Breast epithelium (tissue), 4 donors: ENCODE data around the gene LDLRAD1. TPM values are rescaled to one million over a fixed set of nuclear protein-coding genes. Genes with fewer than 3 reads are reported as not detected.
"Not testable (repeated sequence)": the region's sequence is repeated elsewhere in the genome, so short reads cannot be mapped to it uniquely, and the experiment has no call there.

Experiments
- DNase-seq, 2 donors: peaks; one replicate each; pipeline ENCODE4 v3.0.0-alpha.2; 2019; ENCODE audit warnings: low spot score in 2 of 2
- H3K27ac ChIP-seq, 2 donors: fragments of 200-600 bp; sonication (generic) in 1 of 2; one replicate each; pipeline ENCODE4 v1.5.1; 2016 to 2019; ENCODE audit warnings: mild to moderate bottlenecking in 1 of 2
- H3K27me3 ChIP-seq, 2 donors: fragments of 200-600 bp; sonication (generic) in 1 of 2; one replicate each; pipeline versions ENCODE4 v1.5.1 to v1.6.0; 2017 to 2019; ENCODE audit warnings: control low read depth in 1 of 2, mild to moderate bottlenecking in 1 of 2
- H3K36me3 ChIP-seq: fragments of 200-600 bp; one replicate; pipeline ENCODE4 v1.5.1; 2019
- H3K4me1 ChIP-seq, 2 donors: fragments of 200-600 bp; sonication (generic); one replicate each; pipeline ENCODE4 v1.5.1; 2016 to 2019; ENCODE audit warnings: control low read depth in 1 of 2
- H3K4me3 ChIP-seq, 3 donors: fragments of 200-600 bp; sonication (generic); 1 replicate in 2 of 3; 2 replicates in 1 of 3; pipeline ENCODE4 v1.5.1; 2016 to 2019; ENCODE audit warnings: mild to moderate bottlenecking in 3 of 3, moderate library complexity in 2 of 3
- H3K9me3 ChIP-seq, 2 donors: fragments of 200-600 bp; sonication (generic) in 1 of 2; one replicate each; pipeline ENCODE4 v1.5.1; 2016 to 2019; ENCODE audit warnings: control low read depth in 1 of 2
- POLR2A ChIP-seq: fragments of 450-650 bp; IDR thresholded peaks from one replicate; pipeline ENCODE4 v1.6.1; 2016; ENCODE audit warnings: antibody characterized with exemption, mild to moderate bottlenecking, moderate library complexity
- POLR2AphosphoS5 ChIP-seq, 3 donors: sonication (generic); formaldehyde crosslinking; IDR thresholded peaks; one replicate each; pipeline ENCODE4 v1.6.1; 2017; ENCODE audit warnings: antibody characterized with exemption in 3 of 3
- intact Hi-C: fragments of 100-400 bp; cut with DNase I; formaldehyde crosslinking; loops from one replicate; pipeline ENCODE4 v1.15.1; 2023; ENCODE audit warnings: low total_unique reads
- total RNA-seq, 3 donors: library from RNA; depleted of rRNA; stranded (reverse); fragments of >200 nt; gene quantifications; one replicate each; pipeline ENCODE4 v1.1.0, GENCODE V29; 2016
- TF ChIP-seq, protein P1 (sequence below), 3 donors: fragments of 450-650 bp; IDR thresholded peaks; one replicate each; pipeline ENCODE4 v1.5.1; 2016 to 2017; ENCODE audit warnings: antibody characterized with exemption in 3 of 3, mild to moderate bottlenecking in 3 of 3, moderate library complexity in 3 of 3

The LDLRAD1 gene
- total RNA-seq, 3 donors from 2014 or later: not detected

DNA sequence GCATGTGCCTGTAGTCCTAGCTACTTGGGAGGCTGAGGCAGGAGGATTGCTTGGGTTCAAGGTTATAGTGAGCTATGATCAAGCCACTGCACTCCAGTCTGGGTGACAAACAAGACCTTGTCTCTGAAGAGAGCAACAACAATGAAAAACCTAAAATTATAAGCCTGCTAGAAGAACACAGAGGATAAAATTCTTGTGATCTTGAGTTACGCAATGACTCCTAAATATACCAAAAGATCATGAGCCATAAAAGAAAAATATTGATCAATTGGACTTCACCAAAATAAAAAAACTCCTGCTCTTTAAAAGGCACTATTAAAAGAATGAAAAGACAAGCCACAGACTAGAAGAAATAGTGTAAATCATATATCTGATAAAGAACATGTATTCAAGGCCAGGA is 22.3 kb downstream of the LDLRAD1 start:
- H3K36me3 ChIP-seq: no peaks in the 10 kb centered on the region
- TF ChIP-seq POLR2AphosphoS5 (IDR thresholded peaks at IDR 0.05) (no peak), POLR2A (no peak)
- TF ChIP-seq, protein P1, sequence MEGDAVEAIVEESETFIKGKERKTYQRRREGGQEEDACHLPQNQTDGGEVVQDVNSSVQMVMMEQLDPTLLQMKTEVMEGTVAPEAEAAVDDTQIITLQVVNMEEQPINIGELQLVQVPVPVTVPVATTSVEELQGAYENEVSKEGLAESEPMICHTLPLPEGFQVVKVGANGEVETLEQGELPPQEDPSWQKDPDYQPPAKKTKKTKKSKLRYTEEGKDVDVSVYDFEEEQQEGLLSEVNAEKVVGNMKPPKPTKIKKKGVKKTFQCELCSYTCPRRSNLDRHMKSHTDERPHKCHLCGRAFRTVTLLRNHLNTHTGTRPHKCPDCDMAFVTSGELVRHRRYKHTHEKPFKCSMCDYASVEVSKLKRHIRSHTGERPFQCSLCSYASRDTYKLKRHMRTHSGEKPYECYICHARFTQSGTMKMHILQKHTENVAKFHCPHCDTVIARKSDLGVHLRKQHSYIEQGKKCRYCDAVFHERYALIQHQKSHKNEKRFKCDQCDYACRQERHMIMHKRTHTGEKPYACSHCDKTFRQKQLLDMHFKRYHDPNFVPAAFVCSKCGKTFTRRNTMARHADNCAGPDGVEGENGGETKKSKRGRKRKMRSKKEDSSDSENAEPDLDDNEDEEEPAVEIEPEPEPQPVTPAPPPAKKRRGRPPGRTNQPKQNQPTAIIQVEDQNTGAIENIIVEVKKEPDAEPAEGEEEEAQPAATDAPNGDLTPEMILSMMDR (IDR thresholded peaks at IDR 0.05): no peak
- intact Hi-C loops: no loop called here
- H3K4me1 ChIP-seq: no peaks in the 10 kb centered on the region
- no peak overlapping the region for H3K4me3 ChIP-seq
- H3K27me3 ChIP-seq: no peaks in the 10 kb centered on the region
- H3K9me3 ChIP-seq: no peaks in the 10 kb centered on the region
- no peak overlapping the region for H3K27ac ChIP-seq
- DNase-seq: no peak

DNA sequence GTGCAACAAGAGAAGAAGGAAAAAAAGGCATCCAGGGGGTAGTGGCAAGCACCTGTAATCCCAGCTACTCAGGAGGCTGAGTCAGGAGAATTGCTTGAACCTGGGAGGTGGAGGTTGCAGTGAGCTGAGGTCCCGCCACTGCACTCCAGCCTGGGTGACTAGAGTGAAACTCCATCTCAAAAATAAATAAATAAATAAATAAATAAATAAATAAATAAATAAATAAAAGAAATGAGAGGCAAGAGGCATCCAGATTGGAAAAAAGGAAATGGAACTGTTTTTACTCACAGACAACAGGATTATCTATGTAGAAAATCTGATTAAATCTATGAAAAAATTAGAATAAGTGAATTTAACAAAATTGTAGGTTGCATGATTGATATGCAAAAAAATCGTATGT is 23.5 kb downstream of the LDLRAD1 start:
- intact Hi-C loops: not testable (repeated sequence)

DNA sequence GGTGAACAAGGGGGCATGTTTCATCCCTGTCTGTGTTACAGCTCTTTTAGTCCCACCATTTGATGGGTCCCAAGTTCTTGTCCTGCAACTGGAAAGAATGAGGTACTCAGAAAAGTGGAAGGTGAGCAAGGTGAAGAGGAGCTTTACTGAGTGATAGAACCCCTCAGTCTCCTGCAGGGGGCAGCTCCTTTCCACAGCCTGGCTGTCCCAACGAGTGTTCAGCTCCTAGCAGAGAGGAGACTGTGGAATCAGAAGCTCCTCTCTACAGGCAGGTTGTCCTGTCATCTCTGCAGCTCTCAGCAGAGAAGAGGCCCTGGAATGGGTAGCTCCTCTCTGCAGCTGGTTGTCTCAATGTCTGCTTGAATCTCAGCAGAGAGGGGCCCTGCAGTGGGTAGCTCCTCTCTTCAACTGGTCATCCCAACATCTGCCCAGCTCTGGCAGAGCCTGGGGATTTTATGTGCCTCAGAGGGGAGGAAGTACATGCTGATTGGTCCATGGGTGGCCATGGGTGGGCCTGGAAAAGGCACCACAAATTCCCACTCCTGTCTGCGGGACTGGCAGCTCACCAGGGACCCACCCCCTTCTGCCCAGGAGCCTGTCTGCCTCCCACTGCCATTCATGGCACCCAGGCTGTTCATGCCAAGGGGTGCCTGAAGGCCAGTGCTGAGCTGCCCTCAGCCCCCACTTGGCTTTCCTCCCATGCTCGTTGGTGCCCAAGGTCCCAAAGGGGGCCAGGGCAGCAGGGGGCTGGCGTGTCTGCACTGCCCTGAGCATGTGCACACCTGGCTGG is 25.7 kb downstream of the LDLRAD1 start:
- intact Hi-C loops: no loop called here
- H3K4me3 ChIP-seq: no peak overlapping the region
- no peak for DNase-seq
- no peak for TF ChIP-seq POLR2AphosphoS5 (IDR thresholded peaks at IDR 0.05)
- no peak for TF ChIP-seq POLR2A
- TF ChIP-seq, protein P1 (IDR thresholded peaks at IDR 0.05): no peak
- no peak overlapping the region for H3K27ac ChIP-seq
- no peaks in the 10 kb centered on the region for H3K27me3 ChIP-seq
- no peaks in the 10 kb centered on the region for H3K4me1 ChIP-seq
- H3K9me3 ChIP-seq: no peaks in the 10 kb centered on the region
- no peaks in the 10 kb centered on the region for H3K36me3 ChIP-seq

More for the DNA sequence above, 23.5 kb downstream of the LDLRAD1 start:
- not testable (repeated sequence) for H3K36me3 ChIP-seq, DNase-seq, H3K9me3 ChIP-seq, H3K4me1 ChIP-seq, H3K27ac ChIP-seq, H3K27me3 ChIP-seq, H3K4me3 ChIP-seq

DNA sequence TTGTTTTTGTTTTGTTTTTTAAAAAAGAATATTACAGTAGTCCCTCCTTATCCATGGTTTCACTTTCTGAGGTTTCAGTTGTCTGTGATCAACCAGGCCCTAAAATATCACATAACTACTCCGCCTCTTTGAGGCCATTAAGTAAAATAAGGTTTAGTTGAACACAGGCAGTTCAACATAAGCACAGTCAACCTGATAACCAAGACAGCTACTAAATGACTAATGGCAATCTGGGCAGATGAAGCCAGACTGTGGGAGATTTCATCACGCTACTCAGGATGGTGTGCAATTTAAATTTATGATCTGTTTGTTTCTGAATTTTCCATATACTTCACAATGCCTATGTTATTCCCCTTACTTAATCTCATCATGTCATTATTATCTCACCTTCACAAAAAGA is 30.1 kb downstream of the LDLRAD1 start:
- DNase-seq: no peak
- Histone ChIP-seq H3K27ac (no peak overlapping the region), H3K27me3 (no peaks in the 10 kb centered on the region), H3K4me1 (no peaks in the 10 kb centered on the region), H3K4me3 (no peak overlapping the region), H3K9me3 (no peaks in the 10 kb centered on the region), H3K36me3 (no peaks in the 10 kb centered on the region)
- intact Hi-C loops: loop anchor here (5.0 kb wide), 1 partner anchor 186 kb away; no protein-coding TSS in a partner anchor
- no peak for TF ChIP-seq POLR2A
- no peak for TF ChIP-seq POLR2AphosphoS5 (IDR thresholded peaks at IDR 0.05)
- TF ChIP-seq, protein P1 (IDR thresholded peaks at IDR 0.05): no peak

DNA sequence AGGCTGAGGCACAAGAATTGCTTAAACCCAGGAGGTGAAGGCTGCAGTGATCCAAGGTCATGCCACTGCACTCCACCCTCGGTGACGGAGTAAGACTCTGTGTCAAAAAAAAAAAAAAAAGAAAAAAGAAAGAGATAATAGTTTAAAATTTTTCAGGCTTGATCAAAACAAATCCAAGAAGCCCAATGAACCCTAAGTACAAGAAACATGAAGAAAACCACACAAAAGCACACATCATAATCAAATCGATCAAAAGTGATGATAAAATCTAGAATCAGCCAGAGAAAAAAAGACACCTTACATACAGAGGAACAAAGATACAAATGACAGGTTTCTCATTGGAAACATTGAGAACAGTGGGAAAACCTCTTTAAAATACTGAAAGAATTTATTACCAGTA is 31.5 kb downstream of the LDLRAD1 start:
- H3K4me3 ChIP-seq: no peak overlapping the region
- no peak for DNase-seq
- TF ChIP-seq POLR2AphosphoS5 (IDR thresholded peaks at IDR 0.05) (no peak), POLR2A (no peak)
- TF ChIP-seq, protein P1 (IDR thresholded peaks at IDR 0.05): no peak
- H3K27ac ChIP-seq: no peak overlapping the region
- H3K36me3 ChIP-seq: no peaks in the 10 kb centered on the region
- no peaks in the 10 kb centered on the region for H3K27me3 ChIP-seq
- H3K4me1 ChIP-seq: no peaks in the 10 kb centered on the region
- no peaks in the 10 kb centered on the region for H3K9me3 ChIP-seq
- intact Hi-C loops: loop anchor here (5.0 kb wide), 1 partner anchor 184 kb away; no protein-coding TSS in a partner anchor
